ENCODE measurements around the gene RLBP1. TPM values are rescaled to one million over a fixed set of nuclear protein-coding genes. Genes with fewer than 3 reads are reported as not detected.

The RLBP1 gene
- total and polyA plus RNA-seq, 4 donors, result not detected

DNA sequence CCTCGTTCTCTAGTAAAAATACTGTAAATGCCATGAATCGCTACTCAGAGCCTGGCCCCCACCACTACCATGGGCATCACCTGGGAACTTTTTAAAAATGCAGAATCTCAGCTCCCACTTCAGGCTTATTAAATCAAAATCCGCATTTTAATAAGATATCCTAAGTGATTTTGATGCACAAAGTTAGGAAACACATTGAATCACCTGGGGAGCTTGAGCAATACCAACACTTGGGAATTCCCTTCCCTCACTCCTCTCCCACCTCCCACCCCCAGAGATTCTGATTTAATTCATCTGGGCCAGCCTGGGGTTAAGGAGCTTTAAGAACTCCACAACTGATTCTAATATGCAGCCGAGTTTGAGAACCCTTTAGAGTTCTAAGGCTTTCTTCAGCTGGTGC is 26.8 kb downstream of the RLBP1 start:
- TF ChIP-seq, protein P1, sequence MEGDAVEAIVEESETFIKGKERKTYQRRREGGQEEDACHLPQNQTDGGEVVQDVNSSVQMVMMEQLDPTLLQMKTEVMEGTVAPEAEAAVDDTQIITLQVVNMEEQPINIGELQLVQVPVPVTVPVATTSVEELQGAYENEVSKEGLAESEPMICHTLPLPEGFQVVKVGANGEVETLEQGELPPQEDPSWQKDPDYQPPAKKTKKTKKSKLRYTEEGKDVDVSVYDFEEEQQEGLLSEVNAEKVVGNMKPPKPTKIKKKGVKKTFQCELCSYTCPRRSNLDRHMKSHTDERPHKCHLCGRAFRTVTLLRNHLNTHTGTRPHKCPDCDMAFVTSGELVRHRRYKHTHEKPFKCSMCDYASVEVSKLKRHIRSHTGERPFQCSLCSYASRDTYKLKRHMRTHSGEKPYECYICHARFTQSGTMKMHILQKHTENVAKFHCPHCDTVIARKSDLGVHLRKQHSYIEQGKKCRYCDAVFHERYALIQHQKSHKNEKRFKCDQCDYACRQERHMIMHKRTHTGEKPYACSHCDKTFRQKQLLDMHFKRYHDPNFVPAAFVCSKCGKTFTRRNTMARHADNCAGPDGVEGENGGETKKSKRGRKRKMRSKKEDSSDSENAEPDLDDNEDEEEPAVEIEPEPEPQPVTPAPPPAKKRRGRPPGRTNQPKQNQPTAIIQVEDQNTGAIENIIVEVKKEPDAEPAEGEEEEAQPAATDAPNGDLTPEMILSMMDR (IDR thresholded peaks at IDR 0.05; ENCODE audit: control extremely low read depth, extremely low read depth), result no peak
- Histone ChIP-seq H3K9me3 (ENCODE audit: control insufficient read depth in 4 of 4, insufficient read depth in 3 of 4, low read length in 3 of 4) (peaks cover 0 to 2% (median 0%) of the 10 kb centered on the region in 4 donors), H3K4me3 (no peak overlapping the region), H3K9ac (ENCODE audit: insufficient read depth in 1 of 2, low read length in 2 of 2) (no peak overlapping the region), H3K4me1 (ENCODE audit: control insufficient read depth in 5 of 5, insufficient read depth in 5 of 5, low read length in 5 of 5) (peaks cover 0 to 16% (median 0%) of the 10 kb centered on the region in 5 donors), H3K27ac (ENCODE audit: low read depth in 1 of 2, low read length in 1 of 2) (no peak overlapping the region), H3K36me3 (ENCODE audit: control insufficient read depth in 4 of 4, insufficient read depth in 4 of 4, low read length in 4 of 4) (peaks cover 12 to 47% (median 32%) of the 10 kb centered on the region in 4 donors), H3K27me3 (ENCODE audit: control insufficient read depth in 3 of 3, insufficient read depth in 3 of 3, low read length in 2 of 3) (no peaks in the 10 kb centered on the region)
- DNase-seq (no peak), ATAC-seq (ENCODE audit: insufficient read depth, low FRiP score) (no peak)
- 89 to 99% methylated on average over 4 of the region's 4 CpGs for WGBS, 2 donors

DNA sequence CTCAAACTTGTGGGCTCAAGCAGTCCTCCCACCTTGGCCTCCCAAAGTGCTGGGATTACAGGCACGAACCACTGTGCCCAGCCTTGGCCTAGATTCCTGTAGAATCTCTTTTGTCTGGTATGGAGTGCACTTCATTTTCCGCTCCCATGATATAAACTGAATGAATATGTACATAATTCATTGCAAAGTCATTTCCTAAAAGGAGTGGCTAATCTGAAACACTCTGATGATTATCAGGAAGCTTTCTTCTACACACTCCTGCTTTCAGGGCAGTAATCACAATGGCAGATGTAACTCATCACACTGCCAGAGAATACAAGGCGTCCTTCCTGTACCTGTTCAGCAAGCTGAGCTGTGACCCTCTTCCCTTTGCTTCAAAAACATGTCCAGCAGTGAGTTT is 28.6 kb downstream of the RLBP1 start:
- Histone ChIP-seq H3K4me1 (ENCODE audit: control insufficient read depth in 5 of 5, insufficient read depth in 5 of 5, low read length in 5 of 5) (peaks cover 0 to 15% (median 1%) of the 10 kb centered on the region in 5 donors), H3K4me3 (no peak overlapping the region), H3K36me3 (ENCODE audit: control insufficient read depth in 4 of 4, insufficient read depth in 4 of 4, low read length in 4 of 4) (peaks cover 12 to 51% (median 41%) of the 10 kb centered on the region in 4 donors), H3K9ac (ENCODE audit: insufficient read depth in 1 of 2, low read length in 2 of 2) (no peak overlapping the region), H3K27ac (ENCODE audit: low read depth in 1 of 2, low read length in 1 of 2) (no peak overlapping the region), H3K9me3 (ENCODE audit: control insufficient read depth in 4 of 4, insufficient read depth in 3 of 4, low read length in 3 of 4) (peaks cover 0 to 2% (median 0%) of the 10 kb centered on the region in 4 donors), H3K27me3 (ENCODE audit: control insufficient read depth in 3 of 3, insufficient read depth in 3 of 3, low read length in 2 of 3) (no peaks in the 10 kb centered on the region)
- DNase-seq, result no peak
- TF ChIP-seq, protein P1 (IDR thresholded peaks at IDR 0.05; ENCODE audit: control extremely low read depth, extremely low read depth), result no peak
- ATAC-seq (ENCODE audit: insufficient read depth, low FRiP score), result no peak
- 88 to 90% methylated on average over 3 of the region's 3 CpGs for WGBS, 2 donors

DNA sequence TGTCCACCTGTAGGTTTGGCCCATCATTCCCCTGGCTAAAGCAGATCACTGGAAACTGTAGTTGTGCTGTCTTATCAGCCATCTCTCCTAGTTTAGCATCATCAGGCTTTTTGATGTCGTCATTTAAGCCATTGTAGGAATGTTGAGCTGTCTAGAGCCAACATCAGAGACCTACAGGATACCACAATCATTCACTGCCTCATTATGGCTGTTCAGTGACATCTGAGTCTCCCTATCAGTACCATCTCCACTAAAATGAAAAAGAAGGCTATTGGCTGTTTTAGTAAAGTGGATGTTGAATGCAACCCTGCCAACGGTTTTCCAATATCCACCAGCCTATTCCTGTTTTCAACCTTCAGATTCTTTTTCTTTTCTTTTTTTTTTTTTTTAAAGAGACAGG is 29.2 kb downstream of the RLBP1 start:
- peaks cover 0 to 19% (median 1%) of the 10 kb centered on the region in 5 donors for H3K4me1 ChIP-seq (ENCODE audit: control insufficient read depth in 5 of 5, insufficient read depth in 5 of 5, low read length in 5 of 5)
- DNase-seq, result no peak
- 73 to 78% methylated on average over 2 of the region's 2 CpGs for WGBS, 2 donors
- peaks cover 12 to 50% (median 41%) of the 10 kb centered on the region in 4 donors for H3K36me3 ChIP-seq (ENCODE audit: control insufficient read depth in 4 of 4, insufficient read depth in 4 of 4, low read length in 4 of 4)
- no peak overlapping the region for H3K9ac ChIP-seq (ENCODE audit: insufficient read depth in 1 of 2, low read length in 2 of 2)
- H3K27ac ChIP-seq (ENCODE audit: low read depth in 1 of 2, low read length in 1 of 2), result no peak overlapping the region
- no peaks in the 10 kb centered on the region for H3K27me3 ChIP-seq (ENCODE audit: control insufficient read depth in 3 of 3, insufficient read depth in 3 of 3, low read length in 2 of 3)
- no peak for ATAC-seq (ENCODE audit: insufficient read depth, low FRiP score)
- peaks cover 0 to 2% (median 0%) of the 10 kb centered on the region in 4 donors for H3K9me3 ChIP-seq (ENCODE audit: control insufficient read depth in 4 of 4, insufficient read depth in 3 of 4, low read length in 3 of 4)
- TF ChIP-seq, protein P1 (IDR thresholded peaks at IDR 0.05; ENCODE audit: control extremely low read depth, extremely low read depth), result no peak
- H3K4me3 ChIP-seq, result no peak overlapping the region

DNA sequence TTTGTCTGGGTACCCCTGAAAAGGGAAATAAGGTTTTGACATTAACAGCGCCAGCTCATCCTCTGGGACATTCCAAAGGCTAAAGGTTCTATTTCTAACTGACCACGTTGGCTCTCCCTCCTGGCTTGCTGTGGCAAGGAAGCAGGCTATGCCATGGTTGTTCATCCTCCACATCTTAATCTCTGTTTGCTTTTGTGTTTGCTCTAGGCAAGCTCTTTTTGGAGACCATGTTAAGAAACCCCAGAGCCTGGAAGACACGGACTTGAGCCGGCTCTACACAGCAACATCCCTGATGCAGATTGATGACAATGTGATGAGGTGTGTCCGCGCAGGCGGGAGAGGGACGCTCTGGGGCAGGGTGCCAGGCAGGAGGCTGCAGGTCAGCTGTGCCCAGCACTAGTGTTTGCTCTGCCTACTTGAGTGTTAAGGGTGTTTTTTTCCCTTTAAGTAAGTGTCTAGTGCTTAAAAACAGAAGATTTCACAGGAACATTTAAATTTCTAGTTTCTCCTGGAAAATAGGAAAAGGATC is 33.3 kb downstream of the RLBP1 start:
- 77 to 92% methylated on average over 8 of the region's 8 CpGs for WGBS, 2 donors
- TF ChIP-seq, protein P1 (IDR thresholded peaks at IDR 0.05; ENCODE audit: control extremely low read depth, extremely low read depth), result no peak
- DNase-seq (no peak), ATAC-seq (ENCODE audit: insufficient read depth, low FRiP score) (no peak)
- peaks cover 8 to 48% (median 28%) of the 10 kb centered on the region in 4 donors for H3K36me3 ChIP-seq (ENCODE audit: control insufficient read depth in 4 of 4, insufficient read depth in 4 of 4, low read length in 4 of 4)
- H3K4me3 ChIP-seq, result no peak overlapping the region
- no peaks in the 10 kb centered on the region for H3K27me3 ChIP-seq (ENCODE audit: control insufficient read depth in 3 of 3, insufficient read depth in 3 of 3, low read length in 2 of 3)
- no peak overlapping the region for H3K9ac ChIP-seq (ENCODE audit: insufficient read depth in 1 of 2, low read length in 2 of 2)
- H3K4me1 ChIP-seq (ENCODE audit: control insufficient read depth in 5 of 5, insufficient read depth in 5 of 5, low read length in 5 of 5), result peaks cover 0 to 16% (median 0%) of the 10 kb centered on the region in 5 donors
- no peak overlapping the region for H3K27ac ChIP-seq (ENCODE audit: low read depth in 1 of 2, low read length in 1 of 2)
- no peaks in the 10 kb centered on the region for H3K9me3 ChIP-seq (ENCODE audit: control insufficient read depth in 4 of 4, insufficient read depth in 3 of 4, low read length in 3 of 4)

All from lung (tissue), 12 donors.